GM10847 (cell line): Measurements from ENCODE around the gene ITGA3.

ENCODE experiments used
- POLR2A ChIP-seq: IDR thresholded peaks from 2 replicates; pipeline ENCODE4 v1.6.1; 2011; ENCODE audit not compliant: insufficient read length; ENCODE audit errors: extremely low read depth

ITGA3 gene

GRCh38 chr17:50058296-50058953 lies 2.5 kb downstream of the ITGA3 start:
- no peak for TF ChIP-seq POLR2A

GRCh38 chr17:50059256-50059655 lies 3.3 kb downstream of the ITGA3 start:
- TF ChIP-seq POLR2A: no peak

GRCh38 chr17:50059759-50060273 lies 3.9 kb downstream of the ITGA3 start:
- TF ChIP-seq POLR2A: no peak

GRCh38 chr17:50060951-50061712 lies 5.2 kb downstream of the ITGA3 start:
- no peak for TF ChIP-seq POLR2A

GRCh38 chr17:50062293-50063243 lies 6.7 kb downstream of the ITGA3 start:
- TF ChIP-seq POLR2A: no peak

GRCh38 chr17:50063561-50064252 lies 7.8 kb downstream of the ITGA3 start:
- no peak for TF ChIP-seq POLR2A

GRCh38 chr17:50064253-50065001 lies 8.5 kb downstream of the ITGA3 start:
- no peak for TF ChIP-seq POLR2A

GRCh38 chr17:50065056-50065455 lies 9.1 kb downstream of the ITGA3 start:
- TF ChIP-seq POLR2A: no peak

GRCh38 chr17:50066995-50067394 lies 11.1 kb downstream of the ITGA3 start:
- no peak for TF ChIP-seq POLR2A

- no peak for TF ChIP-seq POLR2A
Observed at GRCh38 chr17:50067996-50068395, 12.1 kb downstream of the ITGA3 start.

GRCh38 chr17:50070908-50071680 lies 15.2 kb downstream of the ITGA3 start:
- TF ChIP-seq POLR2A: no peak

- no peak for TF ChIP-seq POLR2A
Observed at GRCh38 chr17:50071692-50072091, 15.8 kb downstream of the ITGA3 start.

- TF ChIP-seq POLR2A: no peak
Observed at GRCh38 chr17:50072130-50072529, 16.2 kb downstream of the ITGA3 start.
